Stimulated activated naive CD4-positive, alpha-beta T cell treated with Interleukin-2 at 50 U/mL for 16 hours (primary cell): ENCODE measurements around the gene RRP1.

Experiments used
- DNase-seq: peaks from one replicate; lab custom pipeline; 2025; lab: John Stamatoyannopoulos, UW

The RRP1 gene

GRCh38 chr21:43789276-43790009, at the start of gene RRP1:
Gene RRP1, plus strand, starts transcription at chr21:43789577. Its CDS starts 53 bp downstream, at chr21:43789630.
- peak; percentile 86 for DNase-seq

GRCh38 chr21:43739621-43740435, 49.5 kb upstream of the RRP1 start:
- DNase-seq = no peak

- DNase-seq = no peak
These were observed 48.8 kb upstream of the RRP1 start for GRCh38 chr21:43740497-43741156.

GRCh38 chr21:43741423-43742096, 47.8 kb upstream of the RRP1 start:
- DNase-seq = no peak

GRCh38 chr21:43743947-43744346, 45.4 kb upstream of the RRP1 start:
- DNase-seq = no peak

GRCh38 chr21:43744725-43745124, 44.7 kb upstream of the RRP1 start:
- DNase-seq = no peak

- DNase-seq = no peak
These were observed 43.4 kb upstream of the RRP1 start for GRCh38 chr21:43745772-43746517.

GRCh38 chr21:43748622-43749021, 40.8 kb upstream of the RRP1 start:
- DNase-seq = no peak

GRCh38 chr21:43749651-43750262, 39.6 kb upstream of the RRP1 start:
- no peak for DNase-seq

GRCh38 chr21:43750339-43751033, 38.9 kb upstream of the RRP1 start:
- no peak for DNase-seq

GRCh38 chr21:43751955-43752591, 37.3 kb upstream of the RRP1 start:
- no peak for DNase-seq

GRCh38 chr21:43752758-43753438, 36.5 kb upstream of the RRP1 start:
- no peak for DNase-seq

GRCh38 chr21:43753439-43753799, 36.0 kb upstream of the RRP1 start:
- DNase-seq = no peak

GRCh38 chr21:43754948-43755781, 34.2 kb upstream of the RRP1 start:
- no peak for DNase-seq

GRCh38 chr21:43755820-43756594, 33.4 kb upstream of the RRP1 start:
- DNase-seq = no peak

- DNase-seq = no peak
These were observed 31.8 kb upstream of the RRP1 start for GRCh38 chr21:43757601-43758000.

- no peak for DNase-seq
These were observed 31.2 kb upstream of the RRP1 start for GRCh38 chr21:43758111-43758641.
